OCI-LY3 (cell line): ENCODE measurements around the gene FAM151A.

ENCODE experiments used
- H2AFZ ChIP-seq: fragments of 200-600, 300-600 bp; shearing (Covaris generic); 2 replicates; pipeline ENCODE4 v1.6.0; 2014; ENCODE audit warnings: antibody characterized with exemption, low read depth, low read length
- H3K27ac ChIP-seq: fragments of 200-600, 300-600 bp; sonication (generic); 2 replicates; pipeline ENCODE4 v1.5.1; 2014; ENCODE audit warnings: mild to moderate bottlenecking, low read length, moderate library complexity, mixed read lengths
- H3K27me3 ChIP-seq: fragments of 200-600, 300-600 bp; sonication (generic); 2 replicates; pipeline ENCODE4 v1.6.1; 2014; ENCODE audit warnings: low read depth, low read length, mixed read lengths
- H3K36me3 ChIP-seq: fragments of 200-600, 300-600 bp; sonication (generic); replicated peaks from 2 replicates; pipeline ENCODE3; 2014; ENCODE audit warnings: low read depth, low read length, mixed read lengths
- H3K4me1 ChIP-seq: fragments of 300-600, 200-600 bp; sonication (generic); 2 replicates; pipeline ENCODE4 v1.6.1; 2014; ENCODE audit warnings: low read length, mixed read lengths
- H3K4me2 ChIP-seq: fragments of 200-600, 300-600 bp; sonication (generic); 2 replicates; pipeline ENCODE4 v1.6.1; 2014; ENCODE audit warnings: low read length, mixed read lengths
- H3K4me3 ChIP-seq: fragments of 300-600, 200-600 bp; sonication (generic); 2 replicates; pipeline ENCODE4 v1.5.1; 2014; ENCODE audit warnings: antibody characterized with exemption, mild to moderate bottlenecking, low read length, moderate library complexity
- H3K79me2 ChIP-seq: fragments of 300-600, 200-600 bp; shearing (Covaris generic); 2 replicates; pipeline ENCODE4 v1.6.1; 2014; ENCODE audit warnings: mild to moderate bottlenecking, low read length, mixed read lengths
- H3K9ac ChIP-seq: fragments of 300-600, 200-600 bp; shearing (Covaris generic); 2 replicates; pipeline ENCODE4 v1.6.0; 2014; ENCODE audit warnings: mild to moderate bottlenecking, low read length, moderate library complexity
- H3K9me3 ChIP-seq: fragments of 200-600, 300-600 bp; shearing (Covaris generic); 2 replicates; pipeline ENCODE4 v1.6.1; 2014; ENCODE audit warnings: low read length, mixed read lengths; ENCODE audit not compliant: insufficient read depth
- H4K20me1 ChIP-seq: fragments of 200-600, 300-600 bp; sonication (generic); 2 replicates; pipeline ENCODE4 v1.6.1; 2016; ENCODE audit warnings: low read length, mixed read lengths; ENCODE audit not compliant: insufficient read depth
- CTCF ChIP-seq: fragments of 200-600, 300-600 bp; sonication (generic); IDR thresholded peaks from 2 replicates; pipeline ENCODE4 v1.5.1; 2014; ENCODE audit warnings: antibody characterized with exemption, low read length, low read depth
- EZH2phosphoT487 ChIP-seq: fragments of 200-600 bp; shearing (Covaris generic); IDR thresholded peaks from 2 replicates; pipeline ENCODE4 v1.6.1; 2018; ENCODE audit warnings: antibody characterized with exemption, mixed run types, low read depth

FAM151A gene

GRCh38 chr1:54623216-54624007 is at the start of gene FAM151A:
TSS of gene FAM151A (minus strand) at chr1:54623525. CDS start at chr1:54623395, 130 bp downstream.
- H3K4me2 ChIP-seq, result 0 out of 2 replicates have a peak within 1 kb of the TSS, but pooled peaks have one; percentile 14
- H3K36me3 ChIP-seq, result no peaks in the 10 kb centered on the region
- H3K4me1 ChIP-seq, result peaks cover 3% of the 10 kb centered on the region; the same call in 1 of the 2 replicates
- no peak within 1 kb of the TSS for H3K27ac ChIP-seq
- H3K9me3 ChIP-seq, result no peaks in the 10 kb centered on the region
- TF ChIP-seq CTCF (no peak), EZH2phosphoT487 (no peak)
- no peaks in the 10 kb centered on the region for H4K20me1 ChIP-seq
- H2AFZ ChIP-seq, result no peak within 1 kb of the TSS
- H3K4me3 ChIP-seq, result no peak within 1 kb of the TSS
- H3K27me3 ChIP-seq, result no peaks in the 10 kb centered on the region
- H3K79me2 ChIP-seq, result no peaks in the 10 kb centered on the region
- H3K9ac ChIP-seq, result no peak within 1 kb of the TSS

- no peaks in the 10 kb centered on the region for H3K9me3 ChIP-seq
- TF ChIP-seq CTCF, result peak; percentile 62
- TF ChIP-seq EZH2phosphoT487, result no peak
- H3K9ac ChIP-seq, result no peak overlapping the region
- H4K20me1 ChIP-seq, result no peaks in the 10 kb centered on the region
- no peak overlapping the region for H3K27ac ChIP-seq
- H3K4me3 ChIP-seq, result no peak overlapping the region
- no peak overlapping the region for H2AFZ ChIP-seq
- H3K36me3 ChIP-seq, result no peaks in the 10 kb centered on the region
- H3K79me2 ChIP-seq, result no peaks in the 10 kb centered on the region
- no peak overlapping the region for H3K4me2 ChIP-seq
- H3K4me1 ChIP-seq, result no peaks in the 10 kb centered on the region
- H3K27me3 ChIP-seq, result no peaks in the 10 kb centered on the region
Measured at GRCh38 chr1:54671985-54672608, 48.8 kb upstream of the FAM151A start.

- no peak overlapping the region for H3K9ac ChIP-seq
- no peak overlapping the region for H3K4me3 ChIP-seq
- no peak overlapping the region for H3K4me2 ChIP-seq
- no peak for TF ChIP-seq EZH2phosphoT487
- no peak for TF ChIP-seq CTCF
- no peaks in the 10 kb centered on the region for H3K36me3 ChIP-seq
- H2AFZ ChIP-seq, result no peak overlapping the region
- no peak overlapping the region for H3K27ac ChIP-seq
- no peaks in the 10 kb centered on the region for H3K27me3 ChIP-seq
- H3K4me1 ChIP-seq, result no peaks in the 10 kb centered on the region
- H4K20me1 ChIP-seq, result no peaks in the 10 kb centered on the region
- H3K79me2 ChIP-seq, result no peaks in the 10 kb centered on the region
- H3K9me3 ChIP-seq, result no peaks in the 10 kb centered on the region
Measured at GRCh38 chr1:54668567-54668966, 45.2 kb upstream of the FAM151A start.

GRCh38 chr1:54667797-54668196 is 44.5 kb upstream of the FAM151A start:
- H4K20me1 ChIP-seq, result no peaks in the 10 kb centered on the region
- H3K4me2 ChIP-seq, result no peak overlapping the region
- H3K27me3 ChIP-seq, result no peaks in the 10 kb centered on the region
- no peak overlapping the region for H3K9ac ChIP-seq
- no peaks in the 10 kb centered on the region for H3K79me2 ChIP-seq
- H3K36me3 ChIP-seq, result no peaks in the 10 kb centered on the region
- no peak overlapping the region for H3K4me3 ChIP-seq
- no peaks in the 10 kb centered on the region for H3K9me3 ChIP-seq
- TF ChIP-seq CTCF (no peak), EZH2phosphoT487 (no peak)
- no peaks in the 10 kb centered on the region for H3K4me1 ChIP-seq
- no peak overlapping the region for H2AFZ ChIP-seq
- no peak overlapping the region for H3K27ac ChIP-seq
